NOMO-1 (cell line): ENCODE data around the gene TRPM5.

Experiments
- DNase-seq, 2 experiments: peaks; one replicate each; lab custom pipeline; 2025; ENCODE audit not compliant: unreplicated experiment in 2 of 2; lab: John Stamatoyannopoulos, UW

Gene TRPM5

DNA sequence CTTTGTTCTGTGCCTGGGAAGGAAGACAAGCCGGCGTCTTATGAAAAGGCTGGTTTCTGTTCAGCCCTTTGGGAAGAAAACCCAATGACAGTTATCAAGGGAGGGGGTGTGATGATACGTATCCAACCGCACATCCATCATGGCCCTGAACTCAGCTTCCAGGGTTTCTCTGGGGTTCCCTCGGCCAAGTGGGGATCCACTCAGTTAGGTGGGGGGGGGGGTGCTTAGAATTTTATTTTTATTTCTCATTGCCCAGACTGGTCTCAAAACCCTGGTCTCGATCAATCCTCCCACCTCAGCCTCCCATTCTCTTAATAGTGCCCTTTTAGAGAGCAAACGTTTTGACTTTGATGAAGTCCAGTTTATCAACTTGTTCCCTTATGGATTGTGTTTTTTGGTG, 26.2 kb upstream of the TRPM5 start:
- DNase-seq: no peak

GRCh38 chr11:2468363-2469235, 24.3 kb upstream of the TRPM5 start:
- DNase-seq: no peak

GRCh38 chr11:2467695-2468055, 23.4 kb upstream of the TRPM5 start:
- no peak for DNase-seq

DNA sequence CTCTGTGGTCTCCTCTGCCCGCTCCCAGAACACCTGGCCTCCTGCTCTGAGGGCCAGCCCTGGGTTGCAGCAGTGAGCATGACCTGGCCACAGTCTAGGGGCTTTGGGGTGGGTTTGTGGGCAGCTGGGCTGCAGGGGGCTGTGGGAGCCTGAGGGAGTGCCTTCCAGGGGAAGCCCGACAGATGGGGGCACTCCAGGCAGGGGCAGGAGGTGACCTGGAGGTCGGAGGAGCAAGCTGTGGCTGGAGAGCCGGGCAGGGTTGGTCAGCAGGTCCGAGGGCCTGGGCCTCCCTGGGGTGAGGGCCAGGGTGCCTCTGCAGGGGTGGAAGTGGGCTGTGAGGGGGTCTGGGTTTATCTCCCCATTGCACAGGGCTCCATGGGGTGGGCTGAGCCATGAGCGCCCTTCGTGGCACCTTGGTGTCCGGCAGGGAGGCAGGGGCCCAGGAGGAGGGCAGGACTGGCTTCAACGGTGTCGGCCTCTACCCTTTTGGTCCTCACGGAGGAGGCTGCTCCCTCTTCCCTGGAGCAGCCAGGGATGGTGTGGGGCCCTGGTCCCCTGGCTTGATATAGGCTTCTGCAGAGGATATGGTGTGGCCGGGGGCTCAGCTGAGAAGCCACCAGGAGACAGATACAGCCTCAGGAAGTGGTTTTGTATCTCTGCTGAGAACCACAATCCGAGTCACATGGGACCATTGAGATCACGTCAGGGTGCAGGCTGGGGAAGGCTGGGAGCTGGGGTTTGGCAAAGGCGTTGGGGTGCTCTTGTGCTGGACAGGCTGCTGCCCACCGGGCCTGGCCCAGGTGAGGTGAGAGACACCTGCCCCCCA, 22.8 kb upstream of the TRPM5 start:
- DNase-seq: peak in 1 of 2 experiments; percentile 4

GRCh38 chr11:2466069-2466801, 21.9 kb upstream of the TRPM5 start:
- DNase-seq: no peak

GRCh38 chr11:2465202-2466068, 21.1 kb upstream of the TRPM5 start:
- DNase-seq: no peak

GRCh38 chr11:2464451-2465165, 20.3 kb upstream of the TRPM5 start:
- no peak for DNase-seq

- DNase-seq: no peak
Measured at GRCh38 chr11:2463766-2464277, 19.5 kb upstream of the TRPM5 start.

DNA sequence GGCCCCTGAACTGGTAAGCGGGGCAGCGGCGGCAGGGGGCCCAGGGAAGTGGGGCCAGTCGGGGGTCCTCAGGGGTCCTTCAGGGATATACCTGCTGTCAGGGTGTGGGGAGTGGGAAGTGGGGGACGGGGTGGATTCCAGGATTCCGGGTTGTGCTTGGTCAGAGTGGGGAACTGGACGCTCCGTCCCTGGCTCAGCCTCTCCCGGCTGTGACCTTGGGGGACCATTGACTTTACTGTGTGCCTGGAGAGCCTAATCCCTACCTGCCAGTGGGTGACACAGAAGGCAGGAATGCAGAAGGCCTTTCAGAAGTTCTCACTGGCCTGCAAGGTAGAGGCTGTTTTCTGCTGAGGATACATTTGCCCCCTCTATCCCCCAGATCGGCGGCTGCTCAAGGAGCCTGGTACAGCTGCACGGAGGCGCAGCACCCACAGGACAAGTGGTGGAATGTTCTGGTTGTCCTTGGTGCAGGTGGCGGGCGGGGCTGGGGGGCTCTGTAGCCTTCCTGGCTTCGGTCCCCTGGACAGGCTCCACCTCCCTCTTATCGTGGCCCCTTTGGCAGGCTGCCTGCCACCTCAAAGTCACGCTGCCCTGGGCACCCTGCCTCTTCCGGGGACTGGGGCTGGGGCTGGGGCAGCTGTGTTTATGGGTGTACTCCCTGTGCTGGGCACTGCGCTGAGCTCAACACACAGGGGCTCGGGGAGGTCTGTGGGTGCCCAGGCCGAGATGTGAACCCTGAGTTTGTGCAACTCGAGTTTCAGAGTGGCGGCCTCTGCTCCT, 18.9 kb upstream of the TRPM5 start:
- no peak for DNase-seq

GRCh38 chr11:2462543-2462985, 18.2 kb upstream of the TRPM5 start:
- no peak for DNase-seq

GRCh38 chr11:2461956-2462542, 17.7 kb upstream of the TRPM5 start:
- no peak for DNase-seq

GRCh38 chr11:2461253-2461955, 17.1 kb upstream of the TRPM5 start:
- DNase-seq: no peak

- DNase-seq: no peak
Measured at GRCh38 chr11:2460540-2461252, 16.4 kb upstream of the TRPM5 start.

- no peak for DNase-seq
Measured at GRCh38 chr11:2459796-2460531, 15.7 kb upstream of the TRPM5 start.

- no peak for DNase-seq
Measured at GRCh38 chr11:2459016-2459725, 14.9 kb upstream of the TRPM5 start.

DNA sequence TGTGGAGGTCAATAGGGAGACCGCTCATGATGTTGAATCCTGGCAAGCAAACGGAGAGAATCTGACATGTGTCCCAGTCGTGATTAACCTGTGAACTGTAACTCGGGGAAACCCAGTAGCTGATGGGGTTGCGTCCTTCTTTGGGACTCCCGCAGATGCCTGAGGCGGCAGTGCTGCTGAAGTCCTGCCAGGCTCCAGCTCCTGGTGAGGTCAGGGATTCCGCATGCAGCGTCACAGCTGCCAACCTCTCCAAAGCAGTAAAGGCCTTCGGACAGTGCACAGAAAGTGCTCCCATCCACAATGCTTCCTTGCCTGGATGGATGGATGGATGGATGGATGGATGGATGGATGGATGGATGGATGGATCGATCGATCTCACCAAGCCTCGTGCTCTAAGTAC, 14.0 kb upstream of the TRPM5 start:
- no peak for DNase-seq
